NCI-H187 treated with DMSO at 0.1 percent for 48 hours (cell line): ENCODE data around the gene KIAA2012.
"Not testable (repeated sequence)": the region's sequence is repeated elsewhere in the genome, so short reads cannot be mapped to it uniquely, and the experiment has no call there.

Experiments
- DNase-seq: peaks from one replicate; lab custom pipeline; 2025; lab: John Stamatoyannopoulos, UW

The KIAA2012 gene

DNA sequence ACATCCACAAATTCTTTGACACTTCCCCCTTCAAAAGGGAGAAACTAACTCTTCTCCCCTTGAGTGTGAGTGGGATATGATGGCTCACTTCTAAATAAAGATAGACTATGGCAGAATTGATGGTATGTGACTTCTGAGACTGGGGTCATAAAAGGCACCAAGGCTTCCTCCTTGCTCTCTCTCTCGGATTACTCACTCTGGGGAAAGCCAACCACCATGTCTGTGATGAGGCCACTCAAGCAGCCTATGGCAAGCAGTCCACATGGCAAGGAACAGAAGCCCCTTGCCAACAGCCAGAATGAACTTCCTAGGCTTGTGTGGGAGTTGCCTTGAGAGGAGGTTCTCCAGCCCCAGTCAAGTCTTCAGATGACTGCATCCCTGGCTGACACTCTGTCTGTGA, 43.6 kb downstream of the KIAA2012 start:
- DNase-seq = no peak

DNA sequence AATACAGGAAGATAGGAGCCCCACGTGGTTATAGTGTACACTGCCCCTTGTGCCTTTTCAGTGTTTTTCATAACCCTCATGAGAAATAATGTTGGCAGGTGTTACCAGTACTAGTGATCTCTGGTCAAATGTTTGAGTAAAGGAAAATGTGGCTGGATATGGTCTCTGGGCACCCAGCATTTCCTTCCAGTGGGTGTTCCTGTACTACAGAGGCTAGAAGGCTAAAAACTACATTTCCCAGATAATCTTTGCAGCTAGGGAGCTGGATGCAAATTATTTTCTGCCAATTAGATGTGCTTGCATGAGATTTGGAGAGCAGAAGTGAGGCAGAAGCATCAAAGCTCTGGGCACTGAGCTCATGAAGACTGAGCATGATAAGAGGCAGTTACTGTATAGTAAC, 45.1 kb downstream of the KIAA2012 start:
- DNase-seq = no peak

DNA sequence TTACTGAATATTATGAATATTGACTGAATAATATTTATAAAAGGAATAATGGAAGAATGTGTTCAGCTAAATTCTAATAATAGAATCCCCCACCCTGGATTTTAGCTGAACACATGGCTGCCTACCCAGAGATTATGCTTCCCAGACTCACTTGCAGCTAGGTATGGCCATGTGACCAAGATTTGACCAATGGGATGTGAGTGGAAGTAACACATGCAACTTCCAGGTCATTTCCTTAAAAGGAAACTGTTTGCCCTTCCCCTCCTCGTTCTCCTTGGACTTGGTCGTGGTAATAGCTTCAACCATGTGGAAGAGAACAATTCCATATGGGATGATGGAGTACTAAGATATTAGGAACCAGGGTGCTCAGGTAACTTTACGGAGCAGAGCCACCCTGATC, 47.8 kb downstream of the KIAA2012 start:
- DNase-seq = no peak

DNA sequence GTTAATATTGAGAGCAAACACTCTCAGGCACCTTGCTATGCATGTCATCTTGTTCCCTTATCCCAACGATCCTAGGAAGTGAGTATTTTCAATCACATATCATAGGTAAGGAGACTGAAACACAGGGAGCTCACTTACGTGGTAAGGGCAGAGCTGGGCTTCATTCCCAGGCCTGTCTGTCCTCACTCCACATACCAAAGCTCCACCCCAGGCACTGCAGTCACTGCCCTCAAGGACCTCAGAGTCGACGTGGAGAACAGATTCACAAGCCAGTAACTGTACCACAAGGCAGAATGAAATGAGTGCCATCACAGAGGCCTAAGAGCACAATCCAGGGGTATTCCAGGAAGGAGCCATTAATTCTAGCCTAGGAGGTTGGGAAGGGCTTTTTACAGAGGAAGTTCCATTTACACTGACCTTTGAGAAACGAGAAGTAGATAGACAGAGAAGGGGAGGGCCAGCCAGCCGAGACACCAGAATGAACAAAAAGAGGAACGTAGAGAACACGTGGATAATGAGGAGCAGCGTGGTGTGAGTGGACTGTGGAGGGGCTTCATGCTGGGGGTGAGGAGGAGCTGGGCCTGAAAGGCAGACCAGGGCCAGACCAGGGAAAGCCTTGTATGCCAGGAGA, 48.6 kb downstream of the KIAA2012 start:
- DNase-seq = no peak

DNA sequence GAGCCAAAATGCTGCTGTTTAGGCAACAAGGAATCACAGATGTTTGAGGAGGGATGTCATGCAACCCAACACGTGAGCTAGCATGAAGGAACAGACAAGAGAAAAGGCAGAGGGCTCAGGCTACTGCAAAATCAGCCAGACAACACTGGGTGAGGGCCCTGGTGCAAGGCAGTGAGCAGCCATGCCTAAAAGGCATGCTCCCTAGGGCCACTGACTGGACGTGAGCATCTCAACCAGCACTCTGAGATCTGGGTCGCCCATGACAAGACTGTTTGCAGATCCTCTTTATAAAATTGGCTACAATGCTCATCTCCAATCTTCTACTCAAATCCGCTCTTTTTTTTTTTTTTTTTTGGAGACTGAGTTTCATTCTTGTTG, 49.1 kb downstream of the KIAA2012 start:
- DNase-seq = no peak

DNA sequence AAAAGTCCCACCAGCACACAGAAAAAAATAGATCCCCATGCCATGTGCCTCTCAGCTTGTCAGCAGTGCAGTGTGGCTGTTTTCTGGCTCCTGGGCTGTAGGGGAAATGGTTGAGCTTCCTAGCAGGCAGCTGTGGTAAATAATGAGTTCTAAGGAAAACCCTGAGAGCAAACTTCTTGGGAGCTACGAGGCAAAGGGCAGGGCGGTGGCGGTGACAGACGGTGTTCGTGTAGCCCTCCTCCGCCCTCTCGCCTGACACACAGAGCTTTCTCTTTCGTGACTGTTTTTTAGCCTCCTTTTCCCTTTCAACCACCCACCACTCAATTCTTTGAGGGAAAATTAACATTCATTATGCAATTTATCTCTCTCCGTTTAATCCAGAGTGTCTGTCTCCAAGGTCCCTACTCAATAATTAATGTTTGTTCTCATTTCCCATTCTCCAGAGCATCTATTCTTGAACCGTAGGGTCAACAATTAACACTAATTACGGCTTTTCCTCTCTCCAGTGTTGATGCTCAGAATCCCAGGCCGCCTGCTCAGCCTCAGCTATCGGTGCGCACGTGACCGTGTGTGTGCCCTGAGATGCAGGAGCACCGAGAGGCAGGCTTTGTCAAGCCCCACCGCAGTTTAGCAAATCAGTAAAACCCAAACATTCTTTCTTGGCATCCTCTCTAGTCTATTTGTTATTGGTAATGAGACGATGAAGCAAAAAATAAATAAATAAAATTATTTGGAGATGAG, 50.1 kb downstream of the KIAA2012 start:
- no peak for DNase-seq

DNA sequence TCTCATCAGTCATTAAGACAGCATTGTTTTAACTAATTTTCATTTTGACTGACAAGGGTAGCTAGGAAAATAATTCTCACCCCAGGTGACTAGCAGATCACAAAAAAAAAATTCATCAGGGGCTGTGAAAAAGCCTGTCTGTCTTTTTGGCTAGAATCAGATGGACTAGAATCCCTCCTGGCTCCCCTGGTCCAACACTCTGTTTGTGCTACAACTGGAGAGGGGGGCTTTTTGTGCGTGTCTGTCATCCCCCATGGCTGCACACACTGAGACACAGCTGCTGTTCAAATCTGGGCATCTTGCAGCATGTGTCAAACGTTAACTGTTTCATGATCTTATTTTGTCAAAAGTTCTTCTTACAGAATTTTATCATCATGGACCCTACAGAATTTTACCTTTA, 51.2 kb downstream of the KIAA2012 start:
- no peak for DNase-seq

DNA sequence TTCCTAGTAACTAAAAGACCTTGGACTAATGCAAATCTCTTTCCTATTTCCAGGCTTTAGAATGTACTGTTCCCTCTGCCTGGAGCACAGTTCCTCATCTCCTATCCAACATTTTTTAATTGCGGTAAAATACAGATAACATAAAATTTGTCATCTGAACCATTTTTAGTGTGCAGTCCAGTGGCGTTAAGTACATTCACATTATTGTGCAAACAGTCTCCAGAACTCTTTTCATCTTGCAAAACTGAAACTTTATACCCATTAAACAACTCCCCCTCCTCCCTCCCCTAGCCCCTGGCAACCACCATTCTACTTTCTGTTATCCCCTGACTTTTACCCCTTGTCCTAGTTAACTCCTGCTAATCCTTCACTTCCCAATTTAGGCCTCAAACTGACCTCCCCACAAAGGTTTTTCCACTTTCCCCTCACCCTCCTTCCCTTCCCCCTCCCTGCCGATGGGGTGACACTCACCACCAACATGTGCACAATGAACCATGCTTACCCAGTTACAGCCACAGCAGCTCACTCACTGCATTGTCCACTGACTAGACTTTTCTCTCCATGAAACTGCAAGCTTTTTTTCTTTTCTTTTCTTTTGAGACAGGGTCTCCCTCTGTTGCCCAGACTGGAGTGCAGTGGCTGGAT, 54.8 kb downstream of the KIAA2012 start:
- no peak for DNase-seq

DNA sequence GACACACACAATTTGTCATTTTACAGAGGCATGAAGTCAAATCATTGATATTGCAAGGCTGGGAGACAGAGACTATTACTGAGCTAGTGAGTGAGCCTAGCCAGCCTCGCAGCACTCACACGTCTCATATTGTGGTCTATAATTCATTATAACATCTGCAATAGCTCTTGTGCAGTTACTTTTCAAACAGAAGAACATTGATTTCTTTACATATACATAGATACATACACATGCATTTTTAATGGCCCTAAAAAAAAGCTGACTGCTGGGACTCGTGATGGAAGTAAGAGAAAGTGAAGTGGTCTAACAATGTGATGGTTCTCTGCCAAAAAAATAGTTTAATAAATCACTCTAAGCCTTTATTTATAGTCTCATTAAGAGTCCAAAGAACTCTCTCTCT, 56.8 kb downstream of the KIAA2012 start:
- DNase-seq = no peak

DNA sequence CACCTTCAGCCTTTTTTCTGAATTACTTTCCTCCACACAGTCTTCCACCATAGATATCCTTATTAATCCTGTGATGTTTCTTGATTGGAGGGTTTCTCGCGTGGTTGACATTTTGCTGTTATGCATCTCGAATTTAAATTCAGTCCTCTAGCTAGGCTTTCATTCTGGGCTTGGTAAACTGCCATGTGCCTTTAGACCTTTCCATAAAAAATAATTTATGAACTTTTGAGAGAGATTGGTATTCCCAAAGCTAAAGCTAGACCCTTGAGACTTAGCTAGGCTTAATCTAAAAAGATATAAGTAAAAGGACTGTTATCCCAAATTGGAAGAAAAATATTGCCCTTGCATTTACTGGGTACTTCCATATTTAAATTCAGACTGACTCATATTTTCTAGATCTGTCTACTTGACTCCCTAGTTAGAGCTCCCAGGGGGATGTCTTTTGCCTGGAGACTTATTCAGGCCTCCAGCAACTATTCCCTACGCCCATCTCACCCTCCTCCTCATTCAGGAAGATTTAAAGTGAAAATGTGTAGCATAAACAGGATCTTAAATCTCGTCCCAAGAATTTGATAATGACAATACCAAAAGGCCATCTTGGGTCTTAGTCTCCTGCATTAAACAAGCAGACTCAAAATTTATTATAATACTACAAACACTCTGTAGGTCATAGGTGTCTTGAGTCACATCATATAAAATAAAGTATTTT, 60.3 kb downstream of the KIAA2012 start:
- DNase-seq = no peak

DNA sequence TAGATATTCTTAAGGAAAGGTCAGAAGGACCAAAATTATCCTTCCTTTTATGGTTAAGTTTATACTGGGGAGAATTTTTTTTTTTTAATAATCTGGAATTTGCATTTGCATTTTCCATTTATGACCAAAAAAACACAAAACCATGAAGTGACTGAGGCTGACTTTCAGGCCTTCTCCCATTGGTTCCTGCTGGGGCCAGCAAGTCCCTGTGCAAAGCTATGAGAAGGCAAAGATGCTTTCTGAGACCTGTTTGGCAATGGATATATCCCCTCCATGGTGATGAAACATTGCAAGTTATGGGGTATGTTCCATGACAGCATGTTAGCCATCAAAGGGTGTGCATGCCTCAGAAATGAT, 60.8 kb downstream of the KIAA2012 start:
- no peak for DNase-seq

DNA sequence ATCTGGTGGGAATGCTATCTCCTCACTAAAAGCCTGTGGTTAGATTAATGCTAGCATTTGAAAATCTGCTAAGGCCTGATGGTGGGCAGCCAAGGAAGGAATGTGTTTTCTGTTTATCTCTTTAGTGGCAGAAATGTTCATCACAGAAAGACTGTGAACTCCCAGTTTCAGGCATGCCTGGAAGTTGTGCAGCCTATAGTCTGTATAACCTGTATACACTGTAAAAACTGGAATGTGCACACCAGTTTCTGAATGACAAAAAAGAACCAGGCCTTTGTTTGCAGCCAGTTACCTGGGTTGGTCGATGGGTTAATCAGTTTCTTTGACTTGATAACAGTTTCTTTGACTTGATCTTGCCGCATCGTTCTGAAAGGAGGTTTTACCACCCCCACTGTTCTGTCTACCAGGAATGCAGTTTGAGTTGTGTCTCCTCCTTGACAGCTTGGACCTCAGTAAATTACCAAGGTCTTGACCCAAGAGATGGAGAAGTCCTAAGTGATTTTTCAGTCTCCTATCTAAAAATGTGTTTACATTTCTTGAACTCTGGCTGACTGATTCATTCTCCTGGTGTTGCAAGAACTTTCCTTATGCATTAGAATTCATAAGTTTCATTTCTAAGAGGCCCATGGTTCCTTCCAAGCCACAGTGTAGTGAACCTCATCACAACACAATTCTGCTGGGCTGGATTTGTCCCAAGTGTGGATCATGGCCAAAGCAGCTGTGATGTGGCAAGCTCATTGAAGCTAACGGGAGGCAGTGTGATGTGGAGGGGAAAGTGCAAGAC, 62.2 kb downstream of the KIAA2012 start:
- DNase-seq = no peak

DNA sequence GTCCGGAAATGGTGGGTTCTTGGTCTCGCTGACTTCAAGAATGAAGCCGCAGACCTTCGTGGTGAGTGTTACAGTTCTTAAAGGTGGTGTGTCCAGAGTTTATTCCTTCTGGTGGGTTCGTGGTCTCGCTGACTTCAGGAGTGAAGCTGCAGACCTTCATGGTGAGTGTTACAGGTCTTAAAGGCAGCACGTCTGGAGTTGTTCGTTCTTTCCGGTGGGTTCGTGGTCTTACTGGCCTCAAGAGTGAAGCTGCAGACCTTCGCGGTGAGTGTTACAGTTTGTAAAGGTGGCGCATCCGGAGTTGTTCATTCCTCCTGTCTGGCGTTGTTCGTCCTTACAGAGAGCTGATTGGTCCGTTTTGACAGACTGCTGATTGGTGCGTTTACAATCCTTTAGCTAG, 63.0 kb downstream of the KIAA2012 start:
- not testable (repeated sequence) for DNase-seq

DNA sequence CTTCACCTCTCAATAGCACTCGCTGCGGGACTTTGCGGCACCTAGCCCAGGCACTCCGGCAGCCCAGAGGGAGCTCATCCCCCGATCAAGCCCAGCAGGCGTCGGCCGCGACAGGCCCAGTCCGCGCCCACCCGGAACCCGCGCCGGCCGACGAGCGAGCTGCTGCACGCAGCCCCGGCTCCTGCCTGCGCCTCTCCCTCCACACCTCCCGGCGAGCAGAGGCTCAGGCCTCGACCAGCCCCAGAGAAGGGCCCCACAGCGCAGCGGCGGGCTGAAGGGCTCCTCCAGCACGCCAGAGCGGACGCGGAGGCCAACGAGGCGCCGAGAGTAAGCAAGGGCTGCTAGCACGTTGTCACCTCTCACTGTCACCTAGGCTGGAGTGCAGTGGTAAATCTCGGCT, 63.5 kb downstream of the KIAA2012 start:
- no peak for DNase-seq

DNA sequence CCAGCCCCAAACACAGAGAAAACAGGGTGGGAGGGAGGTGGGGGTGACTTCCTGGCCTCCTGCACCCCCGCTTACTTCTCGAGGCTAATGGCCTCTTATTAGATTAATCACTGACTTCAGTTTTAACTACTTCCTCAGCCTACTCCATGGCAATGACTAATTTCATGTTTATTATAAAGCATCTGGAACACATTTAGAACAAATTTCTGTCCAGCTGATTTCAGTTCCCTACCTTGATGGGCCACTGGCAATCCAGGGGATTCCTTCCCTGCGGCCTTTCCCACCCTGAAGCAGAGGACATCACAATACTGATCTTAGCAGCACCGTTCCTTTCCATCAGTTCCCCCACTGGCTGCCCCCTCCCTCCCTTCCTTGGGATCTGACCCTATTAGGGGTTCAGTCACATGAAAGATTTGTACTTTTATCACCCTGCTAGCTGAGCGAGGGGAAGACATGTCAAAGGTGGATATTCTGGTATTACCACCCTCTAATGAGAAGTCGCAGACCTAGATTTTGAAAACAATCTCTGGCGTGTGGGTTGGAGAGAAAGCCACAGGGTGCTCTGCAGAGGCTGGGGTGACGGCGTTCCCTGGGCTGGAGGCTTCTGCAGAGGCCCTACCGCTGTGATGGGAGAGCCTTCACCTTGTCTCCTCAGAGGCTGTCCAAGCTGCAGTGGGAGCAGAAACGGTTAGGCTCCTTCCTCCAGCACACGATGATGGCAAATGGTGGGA, 67.6 kb downstream of the KIAA2012 start:
- DNase-seq = no peak

DNA sequence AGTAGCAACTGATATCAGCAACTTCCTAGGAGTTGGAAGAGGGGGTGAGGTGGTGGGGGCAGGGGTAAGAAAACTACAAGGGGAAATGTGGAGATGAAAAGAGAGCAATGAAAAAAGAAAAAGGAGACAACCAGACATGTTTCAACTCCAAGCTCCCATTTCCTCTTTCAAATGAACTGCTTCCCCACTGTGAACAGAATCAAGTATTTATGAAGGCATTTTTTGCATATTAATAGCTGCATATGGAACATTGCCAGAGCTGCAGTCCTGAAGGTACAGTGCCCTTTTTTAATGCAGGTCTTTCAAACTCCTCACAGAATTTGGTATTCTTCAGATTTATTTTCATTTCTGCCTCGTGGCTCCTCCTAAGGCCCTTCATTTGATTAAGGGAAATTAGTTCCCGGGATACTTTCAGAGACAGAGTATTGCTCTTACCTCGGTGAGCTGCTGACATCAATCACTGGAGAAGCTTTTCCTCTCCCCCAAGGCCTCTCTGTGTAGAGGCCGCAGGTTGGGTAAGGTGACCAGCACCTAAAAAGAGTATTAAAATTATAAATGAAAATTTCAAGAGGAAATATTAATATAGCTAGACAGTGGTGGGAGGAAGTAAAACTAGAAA, 68.4 kb downstream of the KIAA2012 start:
- no peak for DNase-seq

DNA sequence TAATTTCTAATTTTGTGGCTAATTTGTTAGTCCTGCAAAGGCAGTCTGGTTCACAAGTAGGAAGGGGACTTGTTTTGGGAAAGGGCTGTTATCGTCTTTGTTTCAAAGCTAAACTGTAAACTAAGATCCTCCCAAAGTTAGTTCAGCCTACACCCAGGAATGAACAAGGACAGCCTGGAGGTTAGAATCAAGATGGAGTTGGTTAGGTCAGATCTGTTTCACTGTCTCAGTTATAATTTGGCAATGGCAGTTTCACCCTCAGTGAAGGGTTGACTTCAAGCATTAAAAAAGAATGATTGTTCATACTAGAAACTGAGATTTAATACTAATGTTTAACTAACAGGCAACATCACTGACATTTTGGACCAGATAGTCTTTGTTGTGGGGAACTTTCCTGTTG, 69.5 kb downstream of the KIAA2012 start:
- no peak for DNase-seq

DNA sequence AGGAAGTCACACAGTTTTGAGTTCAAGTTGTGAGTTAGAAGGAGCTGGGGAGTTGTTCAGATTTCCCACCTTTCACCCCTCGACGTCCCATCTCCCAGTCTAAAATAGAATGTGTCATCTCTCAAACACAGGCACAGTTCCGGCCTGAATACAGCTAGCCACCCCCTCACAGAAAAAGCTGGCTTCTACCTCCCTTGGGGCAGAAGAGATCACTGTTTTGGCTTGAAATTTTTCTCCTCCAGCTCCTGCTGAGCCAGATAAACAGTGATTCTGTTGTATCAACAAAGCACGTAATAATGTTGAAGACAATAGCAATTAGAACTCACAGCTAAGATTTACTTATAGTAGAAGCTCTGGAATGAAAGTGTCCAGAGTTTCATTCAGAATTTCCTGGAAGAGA, 74.7 kb downstream of the KIAA2012 start:
- no peak for DNase-seq

DNA sequence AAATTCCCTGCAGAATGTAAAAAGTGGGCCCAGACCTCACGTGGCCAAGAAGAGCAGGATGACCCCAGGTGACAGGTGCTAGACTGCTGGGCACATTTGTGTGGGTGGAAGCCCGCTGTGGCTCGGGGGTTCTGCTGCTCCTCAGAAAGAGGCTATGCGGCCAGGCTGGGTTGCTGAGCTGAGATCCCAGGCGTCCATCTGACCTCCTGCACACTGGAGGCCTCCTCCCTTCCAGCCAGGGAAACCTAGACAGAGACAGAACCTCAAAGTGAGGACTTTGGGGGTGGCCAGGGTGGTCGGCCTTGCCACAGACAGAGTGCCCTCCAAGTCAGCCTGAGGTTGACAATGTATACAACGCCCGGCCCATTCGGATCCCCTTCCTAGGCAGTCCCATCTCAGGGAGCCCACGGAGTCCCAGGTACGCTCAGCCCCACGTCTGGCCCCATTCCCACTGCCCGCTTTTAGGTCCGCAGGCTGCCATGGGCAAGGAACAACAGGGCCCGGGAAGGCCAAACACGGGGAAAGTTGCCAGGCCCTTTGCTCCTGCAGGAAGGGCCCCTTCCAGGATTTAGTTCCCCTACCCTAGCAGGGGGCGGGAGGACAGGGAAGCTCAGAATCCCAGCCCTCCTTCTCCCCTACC, 75.6 kb downstream of the KIAA2012 start:
- no peak for DNase-seq

DNA sequence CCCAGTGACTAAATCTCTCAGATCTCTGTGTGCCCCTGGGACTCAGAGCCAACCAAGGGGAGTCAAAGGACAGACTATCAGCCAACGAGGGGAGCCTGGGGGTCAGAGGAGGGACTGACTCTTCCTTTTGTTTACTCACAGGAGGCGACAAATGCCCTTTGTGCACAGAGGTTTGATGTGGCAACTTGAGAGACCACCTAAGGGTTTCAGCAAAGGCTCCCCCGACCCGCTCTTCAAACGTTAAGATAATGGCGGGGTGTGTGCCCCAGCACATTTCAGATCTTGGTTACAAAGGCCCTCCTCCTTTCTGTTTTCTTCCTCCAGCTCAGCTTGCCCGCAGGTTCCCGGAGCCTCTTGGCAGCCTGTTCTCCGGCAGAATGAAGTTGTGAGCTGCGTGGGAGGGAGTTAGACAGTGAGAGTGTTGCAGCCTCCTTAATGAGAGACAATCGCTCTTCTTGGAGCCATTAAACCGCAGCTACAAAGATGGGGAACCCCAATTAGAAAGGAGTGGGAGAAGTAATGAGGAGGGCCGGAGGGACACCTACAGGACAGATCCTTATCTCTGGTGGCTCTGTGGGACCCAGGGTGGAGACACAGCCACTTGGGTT, 76.2 kb downstream of the KIAA2012 start:
- DNase-seq = no peak
